DND-41 (cell line): ENCODE results near the gene SCYL3.

Source experiments
- ATAC-seq: fragments of 200-7000 bp; cut with Tn5 transposase; 3 replicates; pipeline ENCODE4 v1.9.1; 2021; ENCODE audit warnings: low read depth; ENCODE audit not compliant: insufficient read depth
- DNase-seq: peaks from one replicate; pipeline ENCODE4 v3.0.0-alpha.2; 2020
- H2AFZ ChIP-seq: 2 replicates; pipeline ENCODE4 v1.6.0; 2012; ENCODE audit warnings: low read depth, low read length
- H3K27ac ChIP-seq: 2 replicates; pipeline ENCODE4 v1.5.1; 2012; ENCODE audit warnings: low read length, inconsistent platforms
- H3K27me3 ChIP-seq: fragments of 200-600 bp; sonication (generic); 2 replicates; pipeline ENCODE4 v1.6.0; 2012; ENCODE audit warnings: low read length, mild to moderate bottlenecking, inconsistent platforms; ENCODE audit not compliant: insufficient read depth, poor library complexity
- H3K36me3 ChIP-seq: 2 replicates; pipeline ENCODE4 v1.5.1; 2012; ENCODE audit warnings: low read length, inconsistent platforms; ENCODE audit not compliant: insufficient read depth
- H3K4me1 ChIP-seq: 2 replicates; pipeline ENCODE4 v1.5.1; 2012; ENCODE audit warnings: mild to moderate bottlenecking, low read length; ENCODE audit not compliant: insufficient read depth
- H3K4me2 ChIP-seq: 2 replicates; pipeline ENCODE4 v1.6.0; 2012; ENCODE audit warnings: mild to moderate bottlenecking, moderate library complexity, low read length, inconsistent platforms; ENCODE audit not compliant: insufficient read depth
- H3K4me3 ChIP-seq, 2 experiments: fragments of 200-600 bp in 1 of 2; shearing (Covaris generic) in 1 of 2; 2 replicates each; pipeline ENCODE4 v1.5.1; 2012 to 2016; ENCODE audit warnings: inconsistent platforms in 2 of 2, low read length in 2 of 2, mild to moderate bottlenecking in 2 of 2, low read depth in 1 of 2, moderate library complexity in 1 of 2
- H3K79me2 ChIP-seq: 2 replicates; pipeline ENCODE4 v1.6.0; 2012; ENCODE audit warnings: low read length, inconsistent platforms; ENCODE audit not compliant: insufficient read depth
- H3K9ac ChIP-seq: 2 replicates; pipeline ENCODE4 v1.6.0; 2012; ENCODE audit warnings: low read depth, mild to moderate bottlenecking, inconsistent platforms, low read length, moderate library complexity
- H3K9me3 ChIP-seq: 2 replicates; pipeline ENCODE4 v1.5.1; 2012; ENCODE audit warnings: low read length, moderate library complexity, mild to moderate bottlenecking, inconsistent platforms; ENCODE audit not compliant: insufficient read depth, severe bottlenecking
- H4K20me1 ChIP-seq: 2 replicates; pipeline ENCODE4 v1.6.0; 2012; ENCODE audit warnings: low read length; ENCODE audit not compliant: insufficient read depth
- CTCF ChIP-seq: IDR thresholded peaks from 2 replicates; pipeline ENCODE4 v1.5.1; 2012; ENCODE audit warnings: borderline replicate concordance, low read length, moderate library complexity, mild to moderate bottlenecking; ENCODE audit not compliant: poor library complexity, severe bottlenecking; ENCODE audit errors: extremely low read depth
- EZH2 ChIP-seq: IDR thresholded peaks from 3 replicates; pipeline ENCODE4 v1.6.1; 2012; ENCODE audit warnings: borderline replicate concordance, low read depth, mild to moderate bottlenecking, moderate library complexity, low read length, inconsistent platforms; ENCODE audit not compliant: severe bottlenecking

The SCYL3 gene

GRCh38 chr1:169879034-169879840, 14.5 kb downstream of the SCYL3 start:
- Histone ChIP-seq H3K79me2 (no peaks in the 10 kb centered on the region), H3K9me3 (no peaks in the 10 kb centered on the region), H3K9ac (no peak overlapping the region), H2AFZ (no peak overlapping the region), H3K27ac (no peak overlapping the region), H3K27me3 (no peaks in the 10 kb centered on the region), H3K4me2 (no peak overlapping the region), H3K4me1 (no peaks in the 10 kb centered on the region), H4K20me1 (no peaks in the 10 kb centered on the region), H3K4me3 (no peak overlapping the region), H3K36me3 (peaks cover 58% of the 10 kb centered on the region)
- DNase-seq (no peak), ATAC-seq (no peak)
- TF ChIP-seq EZH2 (no peak), CTCF (no peak)

- Histone ChIP-seq H4K20me1 (no peaks in the 10 kb centered on the region), H3K27me3 (no peaks in the 10 kb centered on the region), H3K27ac (no peak overlapping the region), H3K4me1 (no peaks in the 10 kb centered on the region), H3K4me3 (no peak overlapping the region), H3K36me3 (peaks cover 65% of the 10 kb centered on the region), H2AFZ (no peak overlapping the region), H3K4me2 (no peak overlapping the region), H3K9ac (no peak overlapping the region), H3K9me3 (no peaks in the 10 kb centered on the region), H3K79me2 (no peaks in the 10 kb centered on the region)
- DNase-seq (no peak), ATAC-seq (no peak)
- no peak for TF ChIP-seq EZH2
- TF ChIP-seq CTCF: no peak
Observed at GRCh38 chr1:169878498-169878897, 15.2 kb downstream of the SCYL3 start.

- Histone ChIP-seq H2AFZ (no peak overlapping the region), H3K27me3 (no peaks in the 10 kb centered on the region), H3K4me1 (no peaks in the 10 kb centered on the region), H3K27ac (no peak overlapping the region), H3K4me2 (no peak overlapping the region), H4K20me1 (no peaks in the 10 kb centered on the region), H3K79me2 (no peaks in the 10 kb centered on the region), H3K36me3 (peaks cover 67% of the 10 kb centered on the region), H3K9ac (no peak overlapping the region), H3K4me3 (no peak overlapping the region), H3K9me3 (no peaks in the 10 kb centered on the region)
- ATAC-seq (no peak), DNase-seq (no peak)
- no peak for TF ChIP-seq EZH2
- no peak for TF ChIP-seq CTCF
Observed at GRCh38 chr1:169877800-169878491, 15.8 kb downstream of the SCYL3 start.
